ENCODE data around the gene ZDHHC6.

- TF ChIP-seq CTCF (IDR thresholded peaks at IDR 0.05) (no peak), POLR2AphosphoS5 (IDR thresholded peaks at IDR 0.05) (no peak), POLR2A (IDR thresholded peaks at IDR 0.05) (no peak)
Measured at GRCh38 chr10:112492736-112493135, 46.0 kb upstream of the ZDHHC6 start.
